ENCODE results near the gene TUBB6. TPM values are rescaled to one million over a fixed set of nuclear protein-coding genes. Genes with fewer than 3 reads are reported as not detected.

The TUBB6 gene
- total RNA-seq, 1 experiment from 2014 or later: 240 TPM

DNA sequence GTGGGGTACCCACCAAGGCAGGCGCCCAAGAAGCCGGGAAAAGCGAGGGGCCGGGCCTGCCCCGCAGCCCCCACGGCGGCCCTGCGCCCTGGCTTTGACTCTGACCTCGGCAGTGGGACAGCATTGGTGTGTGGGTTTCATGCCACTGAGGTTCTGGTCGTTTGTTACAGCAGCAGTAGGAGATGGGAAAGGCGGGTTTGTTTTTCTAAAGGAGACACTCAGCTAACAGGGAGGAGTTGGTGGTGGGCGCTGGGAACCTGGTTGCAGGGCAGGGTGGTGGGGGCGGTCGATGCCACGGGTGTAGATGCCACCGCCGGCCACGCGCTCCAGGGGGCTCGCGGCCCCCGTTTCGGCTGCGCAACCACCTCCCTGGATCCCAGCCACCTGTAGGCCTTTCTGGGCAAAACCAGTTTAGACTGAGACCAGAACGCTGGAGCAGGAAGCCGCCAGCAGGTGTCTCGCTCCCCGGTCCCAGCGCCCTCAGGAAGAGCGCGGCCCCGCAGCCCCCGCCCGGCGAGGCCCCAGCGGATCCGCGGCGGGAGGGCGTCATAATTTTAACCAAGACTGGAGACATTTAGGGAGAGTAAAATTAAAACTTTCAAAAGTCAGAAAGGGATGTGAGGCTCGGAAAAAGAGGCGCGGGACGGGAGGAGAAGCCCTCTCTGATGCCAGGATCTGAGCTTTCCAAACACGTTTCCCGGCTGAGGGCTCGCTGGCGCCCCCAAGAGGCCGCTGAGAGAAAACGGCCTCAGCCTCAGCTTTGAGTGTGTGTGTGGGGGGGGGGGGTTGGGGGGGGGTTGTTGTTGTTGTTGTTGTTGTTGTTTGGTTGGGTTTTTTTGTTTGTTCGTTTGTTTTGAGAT, 36.4 kb upstream of the TUBB6 start (continued):
- TF ChIP-seq, protein P1, sequence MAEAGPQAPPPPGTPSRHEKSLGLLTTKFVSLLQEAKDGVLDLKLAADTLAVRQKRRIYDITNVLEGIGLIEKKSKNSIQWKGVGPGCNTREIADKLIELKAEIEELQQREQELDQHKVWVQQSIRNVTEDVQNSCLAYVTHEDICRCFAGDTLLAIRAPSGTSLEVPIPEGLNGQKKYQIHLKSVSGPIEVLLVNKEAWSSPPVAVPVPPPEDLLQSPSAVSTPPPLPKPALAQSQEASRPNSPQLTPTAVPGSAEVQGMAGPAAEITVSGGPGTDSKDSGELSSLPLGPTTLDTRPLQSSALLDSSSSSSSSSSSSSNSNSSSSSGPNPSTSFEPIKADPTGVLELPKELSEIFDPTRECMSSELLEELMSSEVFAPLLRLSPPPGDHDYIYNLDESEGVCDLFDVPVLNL (CRISPR knock-in tag; IDR thresholded peaks at IDR 0.05; ENCODE audit: borderline replicate concordance, low read depth): no peak
- TF ChIP-seq CTCF (IDR thresholded peaks at IDR 0.05): peak; percentile 68
- TF ChIP-seq ZNF416 (CRISPR knock-in tag; IDR thresholded peaks at IDR 0.05): no peak
- TF ChIP-seq MYBL2 (CRISPR knock-in tag; IDR thresholded peaks at IDR 0.05): no peak
- peak; percentile 55; the same call in 1 of the 2 replicates for TF ChIP-seq FOXP1 (CRISPR knock-in tag; IDR thresholded peaks at IDR 0.05; ENCODE audit: borderline replicate concordance)
- no peak for TF ChIP-seq ETV6 (CRISPR knock-in tag; IDR thresholded peaks at IDR 0.05)
- TF ChIP-seq, protein P2, sequence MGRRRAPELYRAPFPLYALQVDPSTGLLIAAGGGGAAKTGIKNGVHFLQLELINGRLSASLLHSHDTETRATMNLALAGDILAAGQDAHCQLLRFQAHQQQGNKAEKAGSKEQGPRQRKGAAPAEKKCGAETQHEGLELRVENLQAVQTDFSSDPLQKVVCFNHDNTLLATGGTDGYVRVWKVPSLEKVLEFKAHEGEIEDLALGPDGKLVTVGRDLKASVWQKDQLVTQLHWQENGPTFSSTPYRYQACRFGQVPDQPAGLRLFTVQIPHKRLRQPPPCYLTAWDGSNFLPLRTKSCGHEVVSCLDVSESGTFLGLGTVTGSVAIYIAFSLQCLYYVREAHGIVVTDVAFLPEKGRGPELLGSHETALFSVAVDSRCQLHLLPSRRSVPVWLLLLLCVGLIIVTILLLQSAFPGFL (CRISPR knock-in tag; IDR thresholded peaks at IDR 0.05; ENCODE audit: borderline replicate concordance): no peak
- 0 out of 2 replicates have a peak, but pooled peaks have one; percentile 17 for TF ChIP-seq ZNF121 (CRISPR knock-in tag; IDR thresholded peaks at IDR 0.05)

GRCh38 chr18:12274793-12275192, 33.2 kb upstream of the TUBB6 start:
- Mint-ChIP-seq H3K36me3 (no peaks in the 10 kb centered on the region), H3K27me3 (ENCODE audit: low read depth) (no peaks in the 10 kb centered on the region; the same call in 1 of the 2 replicates), H3K9me3 (no peaks in the 10 kb centered on the region), H3K4me1 (peaks cover 22% of the 10 kb centered on the region), H3K27ac (no peak overlapping the region), H3K4me3 (no peak overlapping the region)
- POLR2A ChIA-PET: no interaction called here
- no peak for TF ChIP-seq JUN (CRISPR knock-in tag; IDR thresholded peaks at IDR 0.05)
- 0 out of 2 replicates have a peak, but pooled peaks have one; percentile 22 for TF ChIP-seq GTF2I (CRISPR knock-in tag; conservative IDR thresholded peaks at IDR 0.05)
- CTCF ChIA-PET: no interaction called here
- DNase-seq (ENCODE audit: low spot score): no peak
- ATAC-seq: no peak

- peaks cover 23% of the 10 kb centered on the region for H3K4me1 Mint-ChIP-seq
- CTCF ChIA-PET: interaction anchor here (1.3 to 2.9 kb wide), 3 partner anchors 11 to 51 kb away, joined by 3 to 56 read pairs (median 6); no protein-coding TSS in a partner anchor
- TF ChIP-seq ZNF138 (CRISPR knock-in tag; conservative IDR thresholded peaks at IDR 0.05) (no peak), NFATC4 (CRISPR knock-in tag; IDR thresholded peaks at IDR 0.05) (no peak), NR2C2 (CRISPR knock-in tag; IDR thresholded peaks at IDR 0.05) (no peak), MAX (CRISPR knock-in tag; IDR thresholded peaks at IDR 0.05) (no peak), ZMAT4 (CRISPR knock-in tag; IDR thresholded peaks at IDR 0.05) (no peak), CREB1 (CRISPR knock-in tag; IDR thresholded peaks at IDR 0.05) (no peak)
- TF ChIP-seq, protein P3, sequence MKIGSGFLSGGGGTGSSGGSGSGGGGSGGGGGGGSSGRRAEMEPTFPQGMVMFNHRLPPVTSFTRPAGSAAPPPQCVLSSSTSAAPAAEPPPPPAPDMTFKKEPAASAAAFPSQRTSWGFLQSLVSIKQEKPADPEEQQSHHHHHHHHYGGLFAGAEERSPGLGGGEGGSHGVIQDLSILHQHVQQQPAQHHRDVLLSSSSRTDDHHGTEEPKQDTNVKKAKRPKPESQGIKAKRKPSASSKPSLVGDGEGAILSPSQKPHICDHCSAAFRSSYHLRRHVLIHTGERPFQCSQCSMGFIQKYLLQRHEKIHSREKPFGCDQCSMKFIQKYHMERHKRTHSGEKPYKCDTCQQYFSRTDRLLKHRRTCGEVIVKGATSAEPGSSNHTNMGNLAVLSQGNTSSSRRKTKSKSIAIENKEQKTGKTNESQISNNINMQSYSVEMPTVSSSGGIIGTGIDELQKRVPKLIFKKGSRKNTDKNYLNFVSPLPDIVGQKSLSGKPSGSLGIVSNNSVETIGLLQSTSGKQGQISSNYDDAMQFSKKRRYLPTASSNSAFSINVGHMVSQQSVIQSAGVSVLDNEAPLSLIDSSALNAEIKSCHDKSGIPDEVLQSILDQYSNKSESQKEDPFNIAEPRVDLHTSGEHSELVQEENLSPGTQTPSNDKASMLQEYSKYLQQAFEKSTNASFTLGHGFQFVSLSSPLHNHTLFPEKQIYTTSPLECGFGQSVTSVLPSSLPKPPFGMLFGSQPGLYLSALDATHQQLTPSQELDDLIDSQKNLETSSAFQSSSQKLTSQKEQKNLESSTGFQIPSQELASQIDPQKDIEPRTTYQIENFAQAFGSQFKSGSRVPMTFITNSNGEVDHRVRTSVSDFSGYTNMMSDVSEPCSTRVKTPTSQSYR (CRISPR knock-in tag; IDR thresholded peaks at IDR 0.05): no peak
- TF ChIP-seq, protein P4, sequence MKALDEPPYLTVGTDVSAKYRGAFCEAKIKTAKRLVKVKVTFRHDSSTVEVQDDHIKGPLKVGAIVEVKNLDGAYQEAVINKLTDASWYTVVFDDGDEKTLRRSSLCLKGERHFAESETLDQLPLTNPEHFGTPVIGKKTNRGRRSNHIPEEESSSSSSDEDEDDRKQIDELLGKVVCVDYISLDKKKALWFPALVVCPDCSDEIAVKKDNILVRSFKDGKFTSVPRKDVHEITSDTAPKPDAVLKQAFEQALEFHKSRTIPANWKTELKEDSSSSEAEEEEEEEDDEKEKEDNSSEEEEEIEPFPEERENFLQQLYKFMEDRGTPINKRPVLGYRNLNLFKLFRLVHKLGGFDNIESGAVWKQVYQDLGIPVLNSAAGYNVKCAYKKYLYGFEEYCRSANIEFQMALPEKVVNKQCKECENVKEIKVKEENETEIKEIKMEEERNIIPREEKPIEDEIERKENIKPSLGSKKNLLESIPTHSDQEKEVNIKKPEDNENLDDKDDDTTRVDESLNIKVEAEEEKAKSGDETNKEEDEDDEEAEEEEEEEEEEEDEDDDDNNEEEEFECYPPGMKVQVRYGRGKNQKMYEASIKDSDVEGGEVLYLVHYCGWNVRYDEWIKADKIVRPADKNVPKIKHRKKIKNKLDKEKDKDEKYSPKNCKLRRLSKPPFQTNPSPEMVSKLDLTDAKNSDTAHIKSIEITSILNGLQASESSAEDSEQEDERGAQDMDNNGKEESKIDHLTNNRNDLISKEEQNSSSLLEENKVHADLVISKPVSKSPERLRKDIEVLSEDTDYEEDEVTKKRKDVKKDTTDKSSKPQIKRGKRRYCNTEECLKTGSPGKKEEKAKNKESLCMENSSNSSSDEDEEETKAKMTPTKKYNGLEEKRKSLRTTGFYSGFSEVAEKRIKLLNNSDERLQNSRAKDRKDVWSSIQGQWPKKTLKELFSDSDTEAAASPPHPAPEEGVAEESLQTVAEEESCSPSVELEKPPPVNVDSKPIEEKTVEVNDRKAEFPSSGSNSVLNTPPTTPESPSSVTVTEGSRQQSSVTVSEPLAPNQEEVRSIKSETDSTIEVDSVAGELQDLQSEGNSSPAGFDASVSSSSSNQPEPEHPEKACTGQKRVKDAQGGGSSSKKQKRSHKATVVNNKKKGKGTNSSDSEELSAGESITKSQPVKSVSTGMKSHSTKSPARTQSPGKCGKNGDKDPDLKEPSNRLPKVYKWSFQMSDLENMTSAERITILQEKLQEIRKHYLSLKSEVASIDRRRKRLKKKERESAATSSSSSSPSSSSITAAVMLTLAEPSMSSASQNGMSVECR (CRISPR knock-in tag; IDR thresholded peaks at IDR 0.05; ENCODE audit: borderline replicate concordance): no peak
Observed at GRCh38 chr18:12276736-12277554, 31.1 kb upstream of the TUBB6 start.

More at GRCh38 chr18:12276736-12277554, 31.1 kb upstream of the TUBB6 start:
- Mint-ChIP-seq H3K36me3 (no peaks in the 10 kb centered on the region), H3K27me3 (ENCODE audit: low read depth) (no peaks in the 10 kb centered on the region; the same call in 1 of the 2 replicates), H3K9me3 (no peaks in the 10 kb centered on the region), H3K27ac (no peak overlapping the region), H3K4me3 (no peak overlapping the region)
- POLR2A ChIA-PET: interaction anchor here (0.6 kb wide), 1 partner anchor 32 kb away, joined by 3 read pairs; no protein-coding TSS in a partner anchor
- DNase-seq (ENCODE audit: low spot score) (no peak), ATAC-seq (no peak)

Measured in WTC11 (cell line).